ENCODE data around the gene MAP4K3.

MAP4K3 gene

DNA sequence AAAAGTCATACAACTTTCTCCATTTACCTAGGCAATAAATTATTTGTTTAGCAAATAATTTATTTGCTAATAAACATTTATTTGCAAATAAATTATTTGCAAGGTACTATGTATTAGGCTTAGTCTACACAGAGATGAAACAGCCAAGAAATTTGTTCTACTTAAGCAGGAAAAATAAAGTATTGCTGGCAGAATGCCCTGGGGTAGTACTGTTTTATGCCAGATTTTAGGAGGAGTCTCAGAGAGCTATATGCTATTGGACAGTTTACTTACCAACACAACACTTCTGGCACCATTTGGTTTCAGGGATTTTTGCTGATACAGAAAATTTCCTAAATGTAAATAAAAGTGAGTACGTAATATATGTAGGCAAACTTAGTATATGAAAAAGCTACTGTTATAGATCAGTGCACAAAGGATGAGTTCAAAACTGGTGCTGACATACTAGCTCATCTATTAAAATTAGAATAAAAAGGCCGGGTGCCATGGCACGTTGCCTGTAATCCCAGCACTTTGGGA, 170.1 kb downstream of the MAP4K3 start:
- no peak for DNase-seq (ENCODE audit: extremely low read depth, low read depth)
- TF ChIP-seq, protein P1, sequence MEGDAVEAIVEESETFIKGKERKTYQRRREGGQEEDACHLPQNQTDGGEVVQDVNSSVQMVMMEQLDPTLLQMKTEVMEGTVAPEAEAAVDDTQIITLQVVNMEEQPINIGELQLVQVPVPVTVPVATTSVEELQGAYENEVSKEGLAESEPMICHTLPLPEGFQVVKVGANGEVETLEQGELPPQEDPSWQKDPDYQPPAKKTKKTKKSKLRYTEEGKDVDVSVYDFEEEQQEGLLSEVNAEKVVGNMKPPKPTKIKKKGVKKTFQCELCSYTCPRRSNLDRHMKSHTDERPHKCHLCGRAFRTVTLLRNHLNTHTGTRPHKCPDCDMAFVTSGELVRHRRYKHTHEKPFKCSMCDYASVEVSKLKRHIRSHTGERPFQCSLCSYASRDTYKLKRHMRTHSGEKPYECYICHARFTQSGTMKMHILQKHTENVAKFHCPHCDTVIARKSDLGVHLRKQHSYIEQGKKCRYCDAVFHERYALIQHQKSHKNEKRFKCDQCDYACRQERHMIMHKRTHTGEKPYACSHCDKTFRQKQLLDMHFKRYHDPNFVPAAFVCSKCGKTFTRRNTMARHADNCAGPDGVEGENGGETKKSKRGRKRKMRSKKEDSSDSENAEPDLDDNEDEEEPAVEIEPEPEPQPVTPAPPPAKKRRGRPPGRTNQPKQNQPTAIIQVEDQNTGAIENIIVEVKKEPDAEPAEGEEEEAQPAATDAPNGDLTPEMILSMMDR (IDR thresholded peaks at IDR 0.05; ENCODE audit: low read depth, low read length): no peak

DNA sequence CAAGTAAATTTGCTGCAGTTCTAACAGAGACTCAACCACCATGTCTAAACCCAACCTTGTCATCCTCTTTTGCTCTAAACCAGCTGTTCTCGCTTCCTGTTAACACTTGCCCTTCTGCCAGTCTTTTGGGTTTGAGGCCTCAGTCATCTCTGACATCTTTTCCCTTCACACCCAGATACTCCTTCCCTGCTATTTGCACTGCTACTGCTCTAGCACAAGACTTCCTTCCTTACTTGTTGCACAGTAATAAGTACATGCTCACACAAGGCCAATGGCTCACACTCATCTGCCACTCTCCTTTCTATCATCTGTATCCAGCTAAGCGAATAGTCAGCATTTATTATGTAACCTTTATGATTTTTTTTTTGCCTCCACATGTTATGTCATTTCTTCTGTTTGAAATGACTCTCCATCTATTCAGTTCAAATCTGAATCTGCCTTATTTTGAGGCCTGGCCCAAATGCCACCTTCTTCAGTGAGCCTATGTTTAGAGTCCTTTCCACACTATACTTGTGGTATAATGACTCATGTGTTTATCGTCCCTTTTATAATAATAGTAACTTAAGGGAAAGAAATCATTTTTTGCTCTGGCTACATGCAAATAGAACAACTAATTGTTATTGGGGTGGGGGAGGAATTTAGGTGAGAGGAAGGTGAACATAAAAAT, 170.8 kb downstream of the MAP4K3 start:
- DNase-seq (ENCODE audit: extremely low read depth, low read depth): no peak
- TF ChIP-seq, protein P1 (IDR thresholded peaks at IDR 0.05; ENCODE audit: low read depth, low read length): no peak

DNA sequence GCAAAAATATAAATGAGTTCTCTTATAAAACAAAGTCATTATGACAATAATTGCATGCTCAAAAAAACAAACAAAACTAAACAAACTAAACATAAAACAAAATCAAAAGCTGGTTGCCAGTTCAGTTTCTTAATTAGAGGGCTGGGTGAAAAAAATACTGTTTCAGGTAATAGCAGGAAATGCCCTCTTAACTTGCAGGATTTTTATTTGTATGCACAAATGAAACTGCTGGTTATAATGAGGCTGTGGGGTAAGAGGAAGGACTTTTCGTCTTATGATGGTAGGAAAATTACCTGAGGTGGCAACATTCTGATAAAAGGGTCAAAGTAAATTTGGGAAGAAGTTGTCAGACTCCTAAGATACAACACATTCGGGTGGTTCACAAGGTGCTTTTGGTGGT, 171.8 kb downstream of the MAP4K3 start:
- DNase-seq (ENCODE audit: extremely low read depth, low read depth): no peak
- TF ChIP-seq, protein P1 (IDR thresholded peaks at IDR 0.05; ENCODE audit: low read depth, low read length): no peak

DNA sequence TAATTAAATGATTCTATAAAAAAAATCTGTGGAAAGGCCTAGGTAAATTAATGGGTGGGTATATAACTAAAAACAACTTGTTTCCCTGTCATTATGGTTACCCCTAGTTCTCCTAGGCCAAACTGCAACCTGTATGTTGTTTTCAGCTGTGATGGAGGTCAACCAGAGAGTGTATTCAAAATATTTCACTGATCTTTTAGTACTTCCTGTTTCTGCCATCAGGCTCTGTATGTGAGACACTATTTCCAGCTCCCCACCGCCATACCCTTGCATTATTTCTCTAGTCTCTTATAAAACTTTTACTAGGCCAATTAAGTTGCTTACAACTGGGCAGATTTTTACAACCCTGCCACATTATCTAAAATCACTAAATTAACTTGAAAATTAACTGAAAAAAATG, 172.4 kb downstream of the MAP4K3 start:
- TF ChIP-seq, protein P1 (IDR thresholded peaks at IDR 0.05; ENCODE audit: low read depth, low read length): no peak
- DNase-seq (ENCODE audit: extremely low read depth, low read depth): no peak

DNA sequence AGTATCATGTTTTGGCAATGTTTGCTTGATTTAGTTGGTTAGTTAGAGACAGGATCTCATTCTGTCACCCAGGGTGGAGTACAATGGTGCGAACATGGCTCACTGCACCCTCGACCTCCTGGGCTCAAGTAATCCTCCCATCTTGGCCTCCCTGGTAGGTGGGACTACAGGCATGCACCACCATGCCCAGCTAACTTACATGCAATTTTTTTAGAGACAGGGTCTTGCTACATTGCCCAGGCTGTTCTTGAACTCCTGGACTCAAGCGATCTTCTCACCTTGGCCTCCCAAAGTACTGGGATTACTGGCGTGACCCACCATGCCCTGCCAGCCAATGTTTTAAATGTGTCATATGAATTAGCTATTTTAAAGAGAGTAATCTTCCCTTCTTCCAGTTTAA, 177.0 kb downstream of the MAP4K3 start:
- no peak for DNase-seq (ENCODE audit: extremely low read depth, low read depth)
- TF ChIP-seq, protein P1 (IDR thresholded peaks at IDR 0.05; ENCODE audit: low read depth, low read length): no peak

DNA sequence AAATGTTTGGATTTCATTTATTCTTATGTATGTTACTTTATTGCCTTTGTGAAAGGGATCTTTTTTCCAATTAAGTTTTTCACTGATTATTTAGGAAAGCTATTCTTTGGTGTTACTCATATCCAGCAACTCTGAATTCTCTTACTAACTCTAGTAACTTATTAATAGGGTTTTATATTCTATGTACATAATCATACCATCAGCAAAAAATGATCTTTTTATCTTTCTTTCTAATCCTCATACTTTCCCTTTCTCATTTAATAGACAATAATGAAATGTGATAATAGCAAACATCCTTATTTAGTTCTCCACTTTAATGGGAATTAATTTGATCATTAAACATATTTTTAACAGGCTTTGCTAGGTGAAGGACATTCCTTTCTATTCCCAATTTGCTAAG, 181.0 kb downstream of the MAP4K3 start:
- no peak for DNase-seq (ENCODE audit: extremely low read depth, low read depth)
- TF ChIP-seq, protein P1 (IDR thresholded peaks at IDR 0.05; ENCODE audit: low read depth, low read length): no peak

DNA sequence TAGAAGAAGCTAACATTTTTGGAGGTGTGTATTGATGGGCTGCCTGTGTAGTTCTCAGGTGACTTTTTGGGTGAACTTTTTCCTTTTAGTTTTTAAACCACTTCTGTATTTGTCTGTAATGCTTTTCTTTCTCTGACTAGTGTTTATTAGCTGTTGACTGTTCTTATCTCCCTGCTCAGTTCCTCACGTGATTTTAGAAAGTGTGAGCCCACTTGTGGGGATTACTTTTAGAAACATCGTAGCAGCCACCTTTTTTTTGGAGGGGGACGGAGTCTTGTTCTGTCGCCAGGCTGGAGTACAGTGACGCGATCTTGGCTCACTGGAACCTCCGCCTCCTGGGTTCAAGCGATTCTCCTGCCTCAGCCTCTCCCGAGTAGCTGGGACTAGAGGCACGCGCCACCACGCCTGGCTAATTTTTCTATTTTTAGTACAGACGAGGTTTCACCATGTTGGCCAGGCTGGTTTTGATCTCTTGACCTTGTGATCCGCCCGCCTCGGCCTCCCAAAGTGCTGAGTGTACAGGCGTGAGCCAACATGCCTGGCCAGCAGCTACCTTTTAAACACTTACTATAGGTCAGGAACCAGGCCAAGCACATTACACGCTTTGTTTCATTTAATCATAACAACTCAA, 184.1 kb downstream of the MAP4K3 start:
- TF ChIP-seq, protein P1 (IDR thresholded peaks at IDR 0.05; ENCODE audit: low read depth, low read length): no peak

More for the DNA sequence above, 184.1 kb downstream of the MAP4K3 start:
- DNase-seq (ENCODE audit: extremely low read depth, low read depth): no peak

Measured in AG09319 (cell line).